ENCODE results near the gene THADA. TPM values are rescaled to one million over a fixed set of nuclear protein-coding genes. Genes with fewer than 3 reads are reported as not detected.

THADA gene
- total and polyA plus RNA-seq, 9 donors, result 14.4 to 24.3 (median 18.1) TPM

GRCh38 chr2:43631618-43632317 is 35.9 kb upstream of the THADA start:
- no peaks in the 10 kb centered on the region for H3K36me3 ChIP-seq (ENCODE audit: control insufficient read depth, insufficient read depth, low read length)
- WGBS (ENCODE audit: insufficient coverage), result 31% methylated on average over 6 of the region's 11 CpGs
- H3K27ac ChIP-seq (ENCODE audit: low read length), result no peak overlapping the region
- H3K4me3 ChIP-seq (ENCODE audit: low read length), result no peak overlapping the region
- peaks cover 3% of the 10 kb centered on the region for H3K27me3 ChIP-seq (ENCODE audit: control insufficient read depth, insufficient read depth, low read length)
- peaks cover 3% of the 10 kb centered on the region for H3K4me1 ChIP-seq (ENCODE audit: control insufficient read depth, insufficient read depth, low read length)
- DNase-seq, result peak; percentile 67
- no peaks in the 10 kb centered on the region for H3K9me3 ChIP-seq (replicated peaks; ENCODE audit: control insufficient read depth, low read depth, low read length)

GRCh38 chr2:43622931-43623451 is 27.2 kb upstream of the THADA start:
- no peak overlapping the region for H3K4me3 ChIP-seq (ENCODE audit: low read length)
- no peak overlapping the region for H3K27ac ChIP-seq (ENCODE audit: low read length)
- peak; percentile 46 for DNase-seq
- no peaks in the 10 kb centered on the region for H3K36me3 ChIP-seq (ENCODE audit: control insufficient read depth, insufficient read depth, low read length)
- no peaks in the 10 kb centered on the region for H3K4me1 ChIP-seq (ENCODE audit: control insufficient read depth, insufficient read depth, low read length)
- WGBS (ENCODE audit: insufficient coverage), result 48% methylated on average over 5 of the region's 6 CpGs
- no peaks in the 10 kb centered on the region for H3K27me3 ChIP-seq (ENCODE audit: control insufficient read depth, insufficient read depth, low read length)
- H3K9me3 ChIP-seq (replicated peaks; ENCODE audit: control insufficient read depth, low read depth, low read length), result no peaks in the 10 kb centered on the region

GRCh38 chr2:43619511-43619910 is 23.7 kb upstream of the THADA start:
- Histone ChIP-seq H3K4me1 (ENCODE audit: control insufficient read depth, insufficient read depth, low read length) (no peaks in the 10 kb centered on the region), H3K36me3 (ENCODE audit: control insufficient read depth, insufficient read depth, low read length) (no peaks in the 10 kb centered on the region), H3K27ac (ENCODE audit: low read length) (no peak overlapping the region), H3K27me3 (ENCODE audit: control insufficient read depth, insufficient read depth, low read length) (no peaks in the 10 kb centered on the region), H3K4me3 (ENCODE audit: low read length) (no peak overlapping the region), H3K9me3 (replicated peaks; ENCODE audit: control insufficient read depth, low read depth, low read length) (no peaks in the 10 kb centered on the region)
- DNase-seq, result no peak
- WGBS (ENCODE audit: insufficient coverage), result 96% methylated on average over 10 of the region's 10 CpGs

GRCh38 chr2:43616967-43617680 is 21.3 kb upstream of the THADA start:
- H3K9me3 ChIP-seq (replicated peaks; ENCODE audit: control insufficient read depth, low read depth, low read length), result no peaks in the 10 kb centered on the region
- DNase-seq, result no peak
- no peaks in the 10 kb centered on the region for H3K4me1 ChIP-seq (ENCODE audit: control insufficient read depth, insufficient read depth, low read length)
- no peak overlapping the region for H3K4me3 ChIP-seq (ENCODE audit: low read length)
- 67% methylated on average over 2 of the region's 5 CpGs for WGBS (ENCODE audit: insufficient coverage)
- no peaks in the 10 kb centered on the region for H3K36me3 ChIP-seq (ENCODE audit: control insufficient read depth, insufficient read depth, low read length)
- H3K27ac ChIP-seq (ENCODE audit: low read length), result no peak overlapping the region
- no peaks in the 10 kb centered on the region for H3K27me3 ChIP-seq (ENCODE audit: control insufficient read depth, insufficient read depth, low read length)

GRCh38 chr2:43612944-43613343 is 17.1 kb upstream of the THADA start:
- WGBS (ENCODE audit: insufficient coverage), result 69% methylated on average over 3 of the region's 7 CpGs
- Histone ChIP-seq H3K27me3 (ENCODE audit: control insufficient read depth, insufficient read depth, low read length) (no peaks in the 10 kb centered on the region), H3K36me3 (ENCODE audit: control insufficient read depth, insufficient read depth, low read length) (no peaks in the 10 kb centered on the region), H3K9me3 (replicated peaks; ENCODE audit: control insufficient read depth, low read depth, low read length) (no peaks in the 10 kb centered on the region), H3K27ac (ENCODE audit: low read length) (no peak overlapping the region), H3K4me3 (ENCODE audit: low read length) (no peak overlapping the region), H3K4me1 (ENCODE audit: control insufficient read depth, insufficient read depth, low read length) (no peaks in the 10 kb centered on the region)
- DNase-seq, result no peak

- Histone ChIP-seq H3K27ac (ENCODE audit: low read length) (no peak overlapping the region), H3K4me3 (ENCODE audit: low read length) (no peak overlapping the region), H3K36me3 (ENCODE audit: control insufficient read depth, insufficient read depth, low read length) (no peaks in the 10 kb centered on the region), H3K9me3 (replicated peaks; ENCODE audit: control insufficient read depth, low read depth, low read length) (no peaks in the 10 kb centered on the region), H3K4me1 (ENCODE audit: control insufficient read depth, insufficient read depth, low read length) (no peaks in the 10 kb centered on the region), H3K27me3 (ENCODE audit: control insufficient read depth, insufficient read depth, low read length) (no peaks in the 10 kb centered on the region)
- 74% methylated on average over 5 of the region's 14 CpGs for WGBS (ENCODE audit: insufficient coverage)
- peak; percentile 84 for DNase-seq
Observed at GRCh38 chr2:43611987-43612894, 16.4 kb upstream of the THADA start.

GRCh38 chr2:43610361-43610760 is 14.5 kb upstream of the THADA start:
- DNase-seq, result no peak
- 95% methylated on average over 3 of the region's 4 CpGs for WGBS (ENCODE audit: insufficient coverage)
- Histone ChIP-seq H3K4me3 (ENCODE audit: low read length) (no peak overlapping the region), H3K27me3 (ENCODE audit: control insufficient read depth, insufficient read depth, low read length) (no peaks in the 10 kb centered on the region), H3K27ac (ENCODE audit: low read length) (no peak overlapping the region), H3K4me1 (ENCODE audit: control insufficient read depth, insufficient read depth, low read length) (no peaks in the 10 kb centered on the region), H3K36me3 (ENCODE audit: control insufficient read depth, insufficient read depth, low read length) (no peaks in the 10 kb centered on the region), H3K9me3 (replicated peaks; ENCODE audit: control insufficient read depth, low read depth, low read length) (no peaks in the 10 kb centered on the region)

GRCh38 chr2:43609290-43609918 is 13.6 kb upstream of the THADA start:
- Histone ChIP-seq H3K9me3 (replicated peaks; ENCODE audit: control insufficient read depth, low read depth, low read length) (no peaks in the 10 kb centered on the region), H3K4me1 (ENCODE audit: control insufficient read depth, insufficient read depth, low read length) (no peaks in the 10 kb centered on the region), H3K27ac (ENCODE audit: low read length) (no peak overlapping the region), H3K4me3 (ENCODE audit: low read length) (no peak overlapping the region), H3K36me3 (ENCODE audit: control insufficient read depth, insufficient read depth, low read length) (no peaks in the 10 kb centered on the region), H3K27me3 (ENCODE audit: control insufficient read depth, insufficient read depth, low read length) (no peaks in the 10 kb centered on the region)
- peak; percentile 66 for DNase-seq
- 79% methylated on average over 2 of the region's 6 CpGs for WGBS (ENCODE audit: insufficient coverage)

GRCh38 chr2:43605851-43606250 is 10.0 kb upstream of the THADA start:
- no peak overlapping the region for H3K27ac ChIP-seq (ENCODE audit: low read length)
- no peaks in the 10 kb centered on the region for H3K9me3 ChIP-seq (replicated peaks; ENCODE audit: control insufficient read depth, low read depth, low read length)
- H3K27me3 ChIP-seq (ENCODE audit: control insufficient read depth, insufficient read depth, low read length), result no peaks in the 10 kb centered on the region
- no peak overlapping the region for H3K4me3 ChIP-seq (ENCODE audit: low read length)
- DNase-seq, result no peak
- no peaks in the 10 kb centered on the region for H3K36me3 ChIP-seq (ENCODE audit: control insufficient read depth, insufficient read depth, low read length)
- WGBS (ENCODE audit: insufficient coverage), result no CpG with 5 or more reads among the region's 5 CpGs
- no peaks in the 10 kb centered on the region for H3K4me1 ChIP-seq (ENCODE audit: control insufficient read depth, insufficient read depth, low read length)

Measured in muscle of leg (tissue), 11 donors.